ENCODE measurements around the gene ERICH6.

Gene ERICH6

DNA sequence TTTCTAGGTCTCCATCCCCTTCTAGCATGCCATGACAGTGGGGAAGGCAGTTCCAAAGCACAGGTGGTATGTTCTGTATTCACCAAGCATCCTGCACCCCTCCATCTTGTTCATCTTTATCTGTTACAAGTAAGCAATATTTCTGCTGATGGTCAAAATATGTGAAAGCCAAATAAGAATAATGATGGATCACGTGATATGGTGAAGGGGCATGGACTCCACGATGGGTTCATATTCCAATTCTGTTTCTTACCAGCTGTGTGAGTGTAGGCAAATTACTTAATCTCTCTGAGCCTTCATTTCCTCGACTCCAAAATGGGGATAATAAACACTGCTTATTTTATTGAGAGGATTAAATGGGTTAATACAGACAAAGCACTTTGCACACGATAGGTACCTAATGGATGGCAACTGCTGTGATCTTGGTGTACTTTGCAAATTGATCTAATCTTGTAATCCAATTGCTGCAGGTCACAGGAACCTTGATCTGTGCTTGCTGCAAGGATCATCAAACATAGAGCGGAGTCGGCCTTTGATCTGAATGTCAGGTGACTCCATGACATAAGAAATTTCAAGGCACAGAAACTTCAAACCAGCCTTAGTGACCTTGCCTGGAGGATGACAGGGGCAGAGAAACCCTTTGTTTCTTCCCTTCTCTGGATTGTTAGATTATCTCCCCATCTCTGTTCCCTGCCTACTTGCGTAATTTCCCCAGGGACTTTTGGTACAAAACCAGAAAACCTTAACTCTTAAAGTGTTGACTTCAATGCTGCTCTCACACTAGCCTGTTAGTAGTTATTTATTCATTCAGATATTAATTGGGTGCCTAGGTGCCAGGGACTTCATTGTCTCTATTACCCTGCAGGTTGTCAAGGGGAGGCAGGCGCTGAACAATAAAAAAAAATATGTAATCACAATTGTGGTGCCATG is 33.4 kb upstream of the ERICH6 start:
- no peak for DNase-seq

DNA sequence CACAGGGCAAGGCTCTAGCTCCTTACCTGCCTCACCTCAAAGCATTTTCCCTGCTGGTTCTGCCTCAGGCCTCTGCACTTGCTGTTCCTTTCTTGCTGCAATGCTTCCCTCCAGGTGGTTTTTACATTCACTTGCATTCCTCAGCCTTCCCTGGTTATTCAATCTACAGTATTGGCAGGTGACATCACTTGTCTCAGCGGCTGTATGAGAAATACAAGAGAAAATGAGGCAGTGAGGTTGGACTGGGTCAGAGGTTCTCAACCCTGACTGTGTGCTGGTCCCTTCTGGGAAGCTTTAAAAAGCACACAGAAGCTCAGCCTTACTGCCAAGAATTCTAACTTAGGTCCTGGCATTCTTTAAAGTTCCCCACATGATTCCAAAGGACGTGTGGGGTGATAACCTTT is 32.6 kb upstream of the ERICH6 start:
- no peak for DNase-seq

DNA sequence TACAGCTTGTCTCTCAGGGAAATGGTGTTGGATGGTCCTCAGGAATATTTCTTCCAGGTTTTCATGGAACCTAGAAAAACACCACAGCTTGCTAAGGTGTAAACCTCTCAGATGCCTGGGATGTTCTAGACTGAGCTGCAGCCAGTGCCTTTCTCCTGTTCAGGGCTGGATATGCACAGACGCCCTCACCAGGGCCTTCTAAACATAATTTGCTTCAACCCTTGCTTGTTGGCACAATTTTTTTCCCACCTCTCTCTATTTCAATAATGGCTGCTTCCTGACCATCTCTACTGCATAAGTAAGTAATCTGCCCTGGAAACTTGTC is 31.0 kb upstream of the ERICH6 start:
- DNase-seq, result no peak

DNA sequence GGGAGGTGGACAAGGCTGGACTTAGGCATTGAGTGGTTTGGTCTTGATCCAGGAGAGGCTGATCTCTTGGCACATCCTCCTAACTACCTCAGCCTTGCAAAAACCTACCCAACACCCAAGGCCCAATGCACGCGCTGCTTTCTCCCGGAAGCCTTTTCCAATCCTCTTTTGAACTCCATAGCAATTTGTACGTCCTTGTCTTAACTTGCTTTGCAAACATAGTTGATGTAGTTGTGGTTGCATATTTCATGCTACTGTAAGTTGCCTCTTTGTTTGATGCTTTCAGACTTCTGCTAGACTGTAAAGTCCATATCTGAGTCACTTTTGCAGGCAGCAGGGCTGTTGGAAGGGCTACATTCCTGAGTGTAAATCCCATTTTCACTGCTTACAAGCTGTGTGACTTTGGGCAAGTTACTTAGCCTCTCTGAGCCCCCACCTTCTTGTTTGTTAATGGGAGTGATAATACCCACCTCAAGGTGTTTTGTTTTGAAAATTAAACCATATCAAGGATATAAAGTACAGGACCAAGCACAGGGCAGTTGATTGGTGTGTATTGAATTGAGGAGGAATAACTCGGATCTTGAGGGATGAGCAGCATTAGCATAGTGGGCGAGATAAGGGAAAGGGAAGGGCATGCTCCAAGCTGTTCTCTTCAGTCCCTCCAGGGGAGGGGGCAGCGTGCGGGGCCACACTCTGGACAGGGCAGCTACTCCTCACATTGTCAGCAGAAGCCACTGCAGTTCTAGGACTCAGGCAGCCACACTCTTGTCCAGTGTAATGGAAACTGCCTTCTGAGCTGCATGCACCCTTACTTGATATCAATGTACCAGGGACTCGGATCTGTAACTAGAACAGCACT is 30.4 kb upstream of the ERICH6 start:
- no peak for DNase-seq

DNA sequence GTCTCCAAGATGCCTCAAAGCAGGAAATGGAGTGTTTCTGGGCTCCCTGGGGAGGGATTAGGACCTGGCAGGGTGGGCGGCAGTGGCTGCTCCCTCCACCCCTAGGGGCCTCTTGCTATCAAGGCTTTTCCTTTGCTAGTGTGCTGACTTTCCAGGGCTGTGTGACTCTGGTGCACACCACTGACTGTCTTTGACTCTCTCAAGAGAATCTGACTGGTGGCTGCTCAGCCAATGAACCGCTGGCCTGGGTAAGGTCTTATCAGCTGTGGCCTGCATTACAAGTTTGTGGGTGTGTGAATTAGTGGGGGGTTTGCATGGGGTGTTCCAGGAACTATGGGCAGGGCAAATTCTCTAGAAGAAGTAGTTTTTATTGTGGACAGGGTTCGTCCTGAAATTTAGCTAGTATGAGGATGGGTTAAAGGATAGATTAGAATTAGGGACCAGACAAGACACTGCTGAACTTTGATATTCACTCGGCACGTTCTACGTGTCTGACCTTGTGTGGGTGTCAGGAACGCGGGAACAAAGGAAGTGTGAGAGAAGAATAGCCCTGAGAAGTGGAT is 29.7 kb upstream of the ERICH6 start:
- DNase-seq, result no peak

DNA sequence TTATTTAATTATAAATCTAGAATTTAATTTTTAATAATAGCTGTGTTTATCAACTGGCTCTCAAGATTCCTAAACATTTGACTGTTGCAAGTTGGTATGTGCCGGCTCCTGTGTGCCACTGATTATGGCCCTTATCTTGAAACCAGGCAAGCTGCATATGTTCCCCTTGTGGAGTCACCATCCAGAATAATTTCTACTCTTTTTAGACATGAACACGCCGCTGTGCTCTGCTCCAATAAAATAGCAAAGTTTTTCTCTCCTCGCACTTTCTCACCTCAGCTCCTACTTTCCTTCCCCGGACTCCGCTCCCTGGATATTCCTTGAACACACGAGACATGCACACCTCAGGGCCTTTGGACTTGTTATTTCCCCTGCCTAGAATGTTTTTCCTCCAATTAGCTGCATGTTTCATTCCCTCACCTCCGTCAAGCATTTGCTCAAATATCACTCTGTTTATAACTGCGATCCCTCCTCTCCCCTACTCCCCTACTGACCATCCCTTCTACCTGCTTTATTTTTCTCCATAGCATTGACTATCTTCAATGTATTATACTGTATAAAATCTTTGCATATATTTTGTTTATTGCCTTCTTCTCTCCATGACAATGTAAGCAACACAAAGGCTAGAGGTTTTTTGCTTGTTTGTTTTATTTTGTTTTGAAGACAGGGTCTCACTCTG is 26.1 kb upstream of the ERICH6 start:
- DNase-seq, result no peak

DNA sequence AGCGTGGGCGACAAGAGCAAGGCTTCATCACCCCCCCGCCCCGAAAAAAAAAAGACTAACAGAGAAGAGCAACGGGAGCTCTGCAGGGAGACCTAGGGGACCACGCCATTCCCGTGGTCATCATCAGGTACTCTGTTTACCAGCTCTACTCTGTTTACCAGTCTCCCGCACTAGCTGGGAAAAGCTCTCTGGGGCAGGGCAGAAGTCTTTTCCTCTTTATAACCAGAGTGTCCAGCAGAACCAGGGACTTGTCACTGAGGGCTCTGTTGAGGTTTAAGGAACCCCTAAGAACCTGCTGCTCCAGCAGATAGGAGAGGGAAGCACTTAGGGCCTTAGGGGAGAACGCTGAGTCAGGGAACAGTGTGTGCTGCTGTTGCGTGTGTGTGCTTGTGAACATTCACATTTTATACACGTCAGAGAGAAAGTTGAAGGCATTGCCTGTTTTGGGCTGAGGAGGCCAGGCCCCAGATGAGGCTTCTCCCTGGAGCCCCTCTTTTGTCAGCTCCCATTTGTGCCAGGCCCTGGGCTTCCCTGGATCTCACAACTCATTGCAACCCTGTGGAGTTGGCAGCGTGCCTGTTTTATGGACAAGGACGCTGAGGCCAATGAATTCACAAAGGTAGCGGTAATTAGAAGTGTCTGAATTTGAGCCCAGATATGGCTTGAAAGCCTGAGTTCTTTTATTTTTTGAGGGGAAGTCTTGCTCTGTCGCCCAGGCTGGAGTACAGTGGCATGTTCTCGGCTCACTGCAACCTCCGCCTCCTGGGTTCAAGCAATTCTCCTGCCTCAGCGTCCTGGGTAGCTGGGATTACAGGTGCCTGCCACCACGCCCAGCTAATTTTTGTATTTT is 24.2 kb upstream of the ERICH6 start:
- DNase-seq, result peak in 5 of 56 donors; percentile 8 to 34 (median 20)

DNA sequence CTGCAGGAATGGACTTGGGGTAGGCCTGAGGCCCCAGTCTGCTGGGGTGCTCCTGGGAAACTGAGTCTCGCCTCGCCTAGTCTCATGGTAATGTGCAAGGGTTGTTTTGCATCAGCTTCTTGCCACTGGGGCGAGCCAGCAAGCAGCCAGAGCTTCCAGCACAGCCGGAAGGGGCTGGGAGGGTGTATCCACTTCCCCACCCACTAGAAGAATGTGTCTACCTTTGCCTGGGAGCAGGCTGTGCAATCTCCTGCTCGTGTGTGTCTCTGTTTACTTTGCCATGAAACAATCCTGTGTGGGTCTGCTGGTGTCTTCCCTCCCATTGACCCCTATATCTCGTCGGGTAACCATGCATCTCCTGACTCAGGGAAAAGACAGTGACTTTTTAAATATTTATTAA is 21.8 kb upstream of the ERICH6 start:
- no peak for DNase-seq

DNA sequence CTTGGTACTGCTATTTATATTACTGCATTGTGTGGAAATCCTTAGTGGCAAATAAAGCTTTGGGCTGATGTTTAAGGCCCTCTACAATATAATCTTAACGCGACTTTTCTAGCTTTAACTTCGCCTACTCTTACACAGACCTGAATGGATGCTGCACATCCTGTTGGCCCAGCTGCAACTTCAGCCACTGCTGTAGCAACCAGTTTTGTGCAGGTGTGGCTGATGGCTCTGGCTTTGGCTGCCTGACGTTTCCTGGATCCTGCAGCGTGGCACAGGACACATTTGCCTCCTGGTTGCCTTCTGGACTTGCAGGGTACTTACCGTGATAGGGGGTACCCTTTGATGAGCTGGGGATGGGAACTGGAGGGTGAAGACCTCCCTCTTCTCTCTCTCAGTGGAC is 20.2 kb upstream of the ERICH6 start:
- DNase-seq, result no peak

DNA sequence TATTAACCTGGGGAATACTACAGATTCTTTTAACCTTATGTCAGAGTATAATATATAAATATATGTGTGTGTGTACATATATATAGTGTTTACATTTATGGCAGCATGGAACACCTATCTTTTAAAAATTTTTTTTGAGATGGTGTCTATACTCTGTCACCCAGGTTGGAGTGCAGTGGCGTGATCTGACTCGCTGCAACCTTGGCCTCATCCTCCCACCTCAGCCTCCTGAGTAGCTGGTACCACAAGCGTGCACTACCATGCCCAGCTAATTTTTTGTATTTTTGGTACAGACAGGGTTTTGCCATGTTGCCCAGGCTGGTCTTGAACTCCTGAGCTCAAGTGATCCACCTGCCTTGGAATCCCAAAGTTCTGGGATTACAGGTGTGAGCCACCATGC is 18.5 kb upstream of the ERICH6 start:
- DNase-seq, result no peak

DNA sequence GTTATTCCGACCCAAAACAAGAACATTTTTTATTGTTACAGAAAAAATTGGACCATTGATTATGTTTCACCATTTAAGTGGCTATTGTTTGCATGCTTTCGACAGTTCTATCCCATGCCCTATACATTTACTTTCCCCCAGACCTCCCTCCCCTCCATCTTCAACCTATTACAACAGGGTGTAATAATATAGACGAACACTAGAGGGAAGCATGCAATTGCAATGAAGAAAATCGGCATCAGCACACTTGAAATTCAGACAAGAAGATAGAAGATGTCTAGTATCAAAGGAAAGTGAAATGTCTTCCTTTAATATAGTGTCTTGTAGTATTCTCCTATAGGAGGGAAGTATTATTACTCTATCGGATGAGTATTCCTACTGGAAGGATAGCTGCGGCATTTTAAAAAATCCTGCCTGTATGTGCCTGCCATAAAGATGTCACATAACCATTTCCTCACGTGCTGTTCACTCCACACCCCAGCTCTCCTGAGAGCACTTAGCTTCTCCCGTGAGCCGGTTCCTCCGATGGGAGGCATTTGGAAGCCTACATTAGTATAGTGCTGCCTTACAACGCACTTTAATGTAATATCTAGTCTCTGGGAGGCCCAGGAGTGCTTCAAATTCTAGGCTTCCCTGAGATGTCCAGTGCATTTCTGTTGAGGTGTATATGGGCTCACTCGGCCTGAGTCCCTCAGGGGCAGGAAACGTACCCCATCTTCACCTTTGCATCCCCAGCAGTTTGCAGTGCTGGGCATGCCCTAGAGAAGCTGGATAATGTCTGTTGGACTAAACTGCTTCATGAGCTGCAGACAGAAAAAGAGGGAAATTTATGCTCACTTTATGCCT is 17.8 kb upstream of the ERICH6 start:
- peak in 2 of 56 donors; percentile 9 to 60 for DNase-seq

DNA sequence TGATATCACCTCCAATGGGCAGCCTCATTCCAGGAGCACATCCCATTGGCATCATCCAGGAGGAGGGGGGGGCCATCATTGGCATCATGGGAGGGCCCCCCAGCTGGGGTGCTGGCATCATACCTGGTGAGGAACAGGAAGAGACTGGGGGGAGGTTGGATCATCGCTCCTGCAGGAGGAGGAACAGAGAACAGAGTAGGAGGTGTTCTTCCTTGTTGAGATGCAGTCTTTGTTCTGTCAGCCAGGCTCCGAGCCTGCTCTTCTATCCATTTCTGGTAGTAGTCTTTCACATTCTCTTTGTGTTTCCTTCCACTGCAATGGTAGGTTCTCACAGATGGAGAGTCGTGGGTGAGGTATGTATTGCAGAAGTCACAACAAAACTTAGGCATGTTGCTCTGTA is 16.7 kb upstream of the ERICH6 start:
- no peak for DNase-seq

DNA sequence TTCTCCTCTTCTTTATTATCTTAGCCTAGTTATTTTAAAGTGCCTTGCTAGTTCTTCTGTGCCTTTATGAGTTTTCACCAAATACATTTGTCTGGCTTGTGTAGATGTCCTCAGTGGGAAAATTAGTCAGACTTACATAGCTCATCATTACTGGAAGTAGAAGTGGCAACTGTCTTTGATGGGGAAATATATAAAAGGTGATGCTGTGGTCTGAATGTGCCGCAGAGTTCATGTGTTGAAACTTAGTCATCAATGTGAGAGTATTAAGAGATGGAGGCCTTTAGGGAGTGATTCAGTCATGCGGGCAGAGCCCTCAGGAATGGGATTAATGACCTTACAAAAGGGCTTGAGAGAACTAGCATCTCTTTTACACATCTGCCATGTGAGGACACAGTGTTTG is 6.4 kb upstream of the ERICH6 start:
- no peak for DNase-seq

DNA sequence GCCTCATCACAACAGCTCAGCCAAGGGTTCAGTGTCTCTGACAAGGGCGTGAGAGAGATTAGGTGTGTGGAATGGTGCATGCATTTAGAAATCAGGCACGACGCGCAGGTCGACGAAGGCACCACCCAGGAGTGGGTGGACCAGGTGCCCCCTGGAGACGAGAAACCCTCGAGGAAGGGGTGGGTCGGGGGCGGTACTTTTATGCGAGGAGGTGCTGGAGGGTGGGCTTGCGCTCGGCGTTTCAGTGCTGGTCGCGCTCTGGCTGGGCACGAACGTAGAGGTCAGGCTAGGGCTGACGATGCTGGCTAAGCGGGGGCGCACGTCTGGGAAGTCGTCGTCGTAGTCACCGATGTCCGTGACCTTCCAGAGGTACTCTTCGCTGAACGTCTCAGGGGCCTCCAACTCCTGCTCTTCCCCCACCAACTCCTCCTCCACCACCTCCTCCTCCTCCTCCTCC is 393 bp downstream of the ERICH6 start:
- peak in 17 of 56 donors; percentile 22 to 67 (median 47) for DNase-seq

DNA sequence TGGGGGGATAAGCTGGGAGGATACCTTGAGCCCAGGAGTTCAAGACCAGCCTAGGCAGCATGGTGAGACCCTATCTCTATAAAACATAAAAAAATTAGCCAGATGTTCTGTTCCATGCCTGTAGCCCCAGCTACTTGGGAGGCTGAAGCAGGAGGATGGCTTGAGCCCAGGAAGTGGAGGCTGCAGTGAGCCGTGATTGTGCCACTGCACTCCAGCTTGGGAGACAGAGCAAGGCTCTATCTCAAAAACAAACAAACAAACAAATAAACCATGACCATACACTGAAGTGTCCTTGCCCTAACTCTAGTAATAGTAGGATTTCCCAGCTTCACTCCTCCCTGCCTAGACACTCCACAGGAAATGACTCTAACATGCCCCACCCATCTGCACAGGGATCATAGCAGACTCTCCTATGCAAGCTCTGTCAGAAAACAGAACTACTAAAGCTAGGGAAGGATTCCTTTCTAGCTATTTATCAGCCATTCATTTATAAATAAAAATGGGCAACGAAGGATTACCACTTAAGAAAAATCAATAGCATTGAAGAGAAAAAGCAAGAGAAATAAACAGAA is 4.6 kb downstream of the ERICH6 start:
- DNase-seq, result no peak

DNA sequence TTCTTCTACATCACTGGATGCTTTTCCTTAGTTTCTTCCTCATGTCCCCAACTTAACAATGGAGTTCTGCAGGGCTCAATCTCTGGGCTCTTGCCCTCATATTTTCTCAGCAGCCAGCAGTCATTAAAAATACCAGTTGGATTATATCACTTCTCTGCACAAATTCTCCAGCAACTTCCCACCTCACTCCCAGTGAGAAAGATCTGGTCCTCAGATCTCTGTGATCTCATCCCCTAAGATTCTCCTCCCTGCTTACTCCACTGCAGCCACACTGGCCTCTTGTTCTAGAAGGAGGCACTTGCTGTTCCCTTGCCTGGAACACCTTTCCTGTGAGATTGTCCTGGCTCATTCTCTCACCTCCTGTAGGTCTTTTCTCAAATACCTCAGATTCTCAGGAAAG is 6.1 kb downstream of the ERICH6 start:
- DNase-seq, result no peak

DNA sequence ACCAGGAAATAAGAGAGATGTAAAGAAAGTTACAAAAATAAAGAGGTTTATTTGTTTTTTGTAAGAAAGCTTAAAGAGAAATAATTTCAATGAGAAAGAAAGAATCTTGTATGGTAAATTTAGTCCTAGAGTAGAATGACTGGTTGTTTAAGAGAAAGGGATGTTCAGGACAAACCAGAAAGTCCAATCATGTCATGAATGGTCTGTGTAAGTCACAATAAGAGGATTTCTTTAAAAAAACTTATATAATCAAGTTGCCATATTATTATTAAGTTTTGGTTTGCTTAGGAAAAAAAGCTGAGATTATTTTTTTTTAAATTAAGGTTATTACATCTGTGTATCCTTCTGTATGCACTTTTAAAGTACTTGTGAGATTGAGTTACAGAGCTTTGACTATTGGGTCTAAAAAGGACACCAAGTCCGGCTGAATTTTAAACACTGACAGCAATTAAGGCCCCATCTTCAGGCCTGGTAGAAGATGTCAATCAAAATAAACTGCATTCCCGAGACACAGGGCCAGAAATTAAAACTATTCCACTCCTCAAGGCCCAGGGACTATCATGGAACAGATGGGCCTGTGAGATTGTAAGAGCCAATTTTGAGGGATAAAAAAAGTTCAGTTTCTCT is 12.2 kb downstream of the ERICH6 start:
- DNase-seq, result no peak

DNA sequence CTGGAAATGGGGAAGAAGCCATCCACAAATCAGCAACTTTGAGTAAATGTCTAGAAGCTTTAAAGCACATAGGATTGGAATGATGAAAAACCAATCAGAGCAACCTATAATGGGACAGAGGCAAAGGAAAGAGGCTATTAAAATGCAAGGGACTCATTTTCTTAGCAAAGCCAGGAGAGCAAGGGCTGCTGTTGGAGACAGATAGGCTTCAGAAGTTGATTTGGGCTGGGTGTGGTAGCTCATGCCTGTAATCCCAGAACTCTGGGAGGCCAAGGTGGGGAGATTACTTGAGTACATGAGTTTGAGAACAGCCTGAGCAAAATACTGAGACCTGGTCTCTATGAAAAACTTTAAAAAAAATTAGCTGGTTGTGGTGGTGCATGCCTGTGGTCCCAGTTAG is 16.1 kb downstream of the ERICH6 start:
- no peak for DNase-seq

DNA sequence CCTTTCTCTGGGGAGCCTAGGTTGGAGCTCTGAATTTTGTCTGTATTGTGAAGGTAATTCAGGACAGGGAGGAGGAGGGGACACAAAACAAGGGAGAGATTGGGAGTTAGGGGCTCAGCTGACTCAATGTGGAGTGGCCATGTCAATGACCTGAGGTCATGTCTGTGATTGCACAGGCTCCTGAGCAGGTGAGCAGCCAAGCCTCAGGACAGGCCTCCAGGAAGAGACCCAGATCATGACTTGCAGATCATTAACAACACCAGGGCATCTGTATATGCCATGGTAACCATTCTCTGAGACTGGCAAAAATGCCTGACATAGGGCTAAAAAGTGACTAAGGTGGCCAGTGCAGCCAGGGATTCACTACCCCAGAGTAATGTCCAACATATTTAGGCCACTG is 20.9 kb downstream of the ERICH6 start:
- DNase-seq, result no peak
